Spleen (tissue), 7 donors: Measurements from ENCODE around the gene C1QTNF5.

ENCODE experiments used
- CTCF ChIP-seq, 11 experiments: fragments of 200-600 bp in 7 of 11; fragments of 450-650 bp in 4 of 11; sonication (generic) in 4 of 11; IDR thresholded peaks in 8 of 11; conservative IDR thresholded peaks in 3 of 11; 1 replicate in 7 of 11; 2 replicates in 4 of 11; pipeline versions ENCODE4 v1.4.0 to v1.8.0; 2016 to 2021; ENCODE audit warnings: antibody characterized with exemption in 11 of 11, inconsistent platforms in 4 of 11, mild to moderate bottlenecking in 1 of 11
- POLR2A ChIP-seq, 3 donors: fragments of 450-650 bp; IDR thresholded peaks; one replicate each; pipeline ENCODE4 v1.5.1; 2017; ENCODE audit warnings: antibody characterized with exemption in 3 of 3, mild to moderate bottlenecking in 1 of 3
- POLR2AphosphoS5 ChIP-seq, 3 donors: sonication (generic); formaldehyde crosslinking; IDR thresholded peaks; one replicate each; pipeline ENCODE4 v1.5.1; 2017; ENCODE audit warnings: antibody characterized with exemption in 3 of 3
- donor health status: DM: no; HTN: no; CAD: no; lungs with moderate emphysema.
- donor health status: DM: no; HTN: no; CAD: no.
- donor health status: DM: no; HTN: no; CAD: no.

DNA sequence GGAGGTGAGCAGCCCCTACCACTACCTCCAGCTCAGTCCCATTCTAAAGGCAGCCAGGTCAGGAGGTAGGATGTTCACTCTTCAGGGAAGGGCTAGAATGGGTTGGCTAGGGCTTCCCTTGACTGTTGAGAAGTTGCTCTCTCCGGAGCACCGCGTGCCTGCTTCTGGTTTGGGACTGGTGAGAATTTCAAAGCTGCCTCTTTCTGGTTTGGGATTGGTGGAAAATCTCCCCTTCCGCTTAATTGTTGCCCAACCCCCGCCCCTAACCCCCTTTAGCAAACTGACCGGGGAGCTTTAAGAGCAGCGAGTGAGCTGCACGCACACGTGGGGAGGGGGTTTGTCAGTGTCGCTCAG lies 40.1 kb upstream of the C1QTNF5 start:
- no peak for TF ChIP-seq CTCF (IDR thresholded peaks at IDR 0.05 in 8 of 11, conservative IDR thresholded peaks at IDR 0.05 in 3 of 11)
- TF ChIP-seq POLR2AphosphoS5 (IDR thresholded peaks at IDR 0.05) = no peak
- TF ChIP-seq POLR2A (IDR thresholded peaks at IDR 0.05) = no peak
